CD4-positive, alpha-beta T cell treated with Interleukin-15 for 4 hours (primary cell): ENCODE data around the gene HMCN2.

Experiments used
- DNase-seq: peaks from one replicate; pipeline ENCODE4 v3.0.0-alpha.2; 2020; ENCODE audit warnings: low spot score

The HMCN2 gene

DNA sequence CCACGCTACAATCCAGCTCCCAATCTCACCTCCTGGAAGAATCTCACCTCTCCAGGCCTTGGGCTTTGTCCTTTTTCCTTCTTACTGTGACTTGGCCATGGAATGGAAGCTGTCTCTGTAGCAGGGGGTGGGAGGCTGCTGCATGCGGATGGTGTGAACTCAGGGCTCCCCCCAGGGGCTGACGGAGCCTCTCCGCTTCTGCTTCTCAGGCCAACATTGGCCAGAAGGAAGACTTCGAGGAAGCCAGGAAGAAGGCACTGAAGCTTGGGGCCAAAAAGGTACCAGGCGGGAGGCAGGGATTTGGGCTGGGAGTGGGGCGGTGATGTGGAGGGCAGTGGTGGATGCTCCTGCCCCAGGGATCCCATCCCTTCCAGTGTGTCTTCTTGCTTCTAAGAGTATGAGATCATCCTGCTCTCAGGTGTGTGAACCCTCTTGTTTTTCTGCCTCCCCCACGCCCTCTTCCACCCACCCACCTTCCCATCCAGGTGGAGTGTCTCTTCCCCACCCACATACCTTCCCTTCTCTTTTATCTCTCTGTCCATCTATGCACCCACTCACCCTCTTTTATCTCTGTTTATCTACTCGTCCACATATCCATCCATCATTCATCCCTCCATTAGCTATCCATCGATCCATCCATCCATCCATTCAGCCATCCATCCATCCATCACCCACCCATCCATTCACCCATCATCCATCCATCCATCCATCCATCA, 188.7 kb downstream of the HMCN2 start:
- DNase-seq: no peak

- DNase-seq: no peak
Observed at GRCh38 chr9:130454812-130455325, 189.3 kb downstream of the HMCN2 start.

GRCh38 chr9:130458027-130458803, 192.7 kb downstream of the HMCN2 start:
- DNase-seq: no peak

- DNase-seq: no peak
Observed at GRCh38 chr9:130458804-130459067, 193.2 kb downstream of the HMCN2 start.

DNA sequence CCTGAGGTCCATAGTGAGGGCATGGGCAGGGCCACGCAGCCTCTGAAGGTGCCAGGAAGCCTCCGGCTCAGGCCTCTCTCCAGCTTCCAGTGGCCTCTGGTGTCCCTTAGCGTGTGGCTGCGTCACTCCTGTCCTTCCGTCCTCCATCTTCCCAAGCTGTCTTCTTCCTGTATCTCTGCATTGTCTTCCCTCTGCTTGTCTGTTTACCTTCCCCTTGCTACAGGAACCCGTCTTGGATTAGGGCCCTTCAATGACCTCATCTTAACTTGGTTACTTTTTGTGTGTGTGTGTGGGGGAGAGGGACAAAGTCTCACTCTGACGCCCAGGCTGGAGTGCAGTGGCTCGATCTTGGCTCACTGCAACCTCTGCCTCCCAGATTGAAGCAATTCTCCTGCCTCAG, 193.6 kb downstream of the HMCN2 start:
- no peak for DNase-seq

DNA sequence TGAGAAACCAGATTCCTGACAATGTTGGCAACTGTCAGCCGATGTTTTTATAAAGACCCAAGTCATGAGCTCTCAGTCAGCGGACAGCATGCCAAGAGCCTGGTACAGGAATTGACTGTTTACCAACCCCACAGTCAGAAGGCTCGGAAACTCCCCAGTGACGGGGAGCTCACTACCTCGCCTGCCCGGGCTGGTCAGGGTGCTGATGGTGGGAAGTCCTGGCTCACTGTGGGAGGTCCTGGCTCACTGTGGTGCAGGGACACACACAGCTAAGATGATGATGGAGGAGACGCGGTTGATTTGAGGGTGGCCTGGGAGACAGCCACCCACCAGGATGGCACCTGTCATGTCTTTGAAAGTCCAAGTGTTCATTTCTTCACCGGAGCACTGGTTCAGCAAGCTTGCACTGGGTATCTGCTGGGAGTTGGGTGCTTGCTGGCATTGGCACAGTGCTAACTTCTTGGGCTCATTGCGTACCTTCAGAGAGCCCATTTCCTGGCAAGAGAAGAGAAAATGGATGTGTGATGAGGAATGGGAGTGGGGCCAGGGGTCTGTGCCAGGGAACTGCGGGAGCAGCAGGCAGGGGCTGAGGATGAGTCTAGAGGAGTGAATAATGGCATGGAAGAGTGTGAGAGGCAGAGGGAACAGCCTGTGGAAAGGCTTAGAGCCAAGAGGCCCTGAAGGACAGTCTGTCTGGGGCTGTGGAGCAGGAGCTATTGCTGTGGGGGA, 194.5 kb downstream of the HMCN2 start:
- no peak for DNase-seq

- peak; percentile 61 for DNase-seq
Observed at GRCh38 chr9:130461218-130461630, 195.7 kb downstream of the HMCN2 start.

DNA sequence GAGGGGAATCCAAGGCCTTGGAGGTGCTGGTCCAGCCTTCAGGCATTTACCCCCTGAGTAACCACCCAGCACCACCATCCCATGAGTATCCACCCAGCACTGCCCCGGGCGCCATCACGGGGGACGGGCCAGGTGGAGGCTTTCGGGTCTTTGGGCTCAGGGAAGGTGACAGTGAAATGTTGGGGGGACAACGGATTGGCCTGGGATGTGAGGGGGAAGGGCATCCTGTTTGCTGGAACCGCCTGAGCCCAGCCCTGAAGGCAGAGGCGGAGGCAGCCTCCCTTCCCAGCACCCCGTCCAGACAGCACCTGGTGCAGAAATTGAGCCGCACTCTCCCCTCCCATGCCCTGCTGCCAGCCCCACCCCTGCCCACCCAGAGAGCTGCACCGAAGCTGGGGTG, 196.2 kb downstream of the HMCN2 start:
- DNase-seq: no peak

GRCh38 chr9:130462685-130463540, 197.4 kb downstream of the HMCN2 start:
- no peak for DNase-seq

DNA sequence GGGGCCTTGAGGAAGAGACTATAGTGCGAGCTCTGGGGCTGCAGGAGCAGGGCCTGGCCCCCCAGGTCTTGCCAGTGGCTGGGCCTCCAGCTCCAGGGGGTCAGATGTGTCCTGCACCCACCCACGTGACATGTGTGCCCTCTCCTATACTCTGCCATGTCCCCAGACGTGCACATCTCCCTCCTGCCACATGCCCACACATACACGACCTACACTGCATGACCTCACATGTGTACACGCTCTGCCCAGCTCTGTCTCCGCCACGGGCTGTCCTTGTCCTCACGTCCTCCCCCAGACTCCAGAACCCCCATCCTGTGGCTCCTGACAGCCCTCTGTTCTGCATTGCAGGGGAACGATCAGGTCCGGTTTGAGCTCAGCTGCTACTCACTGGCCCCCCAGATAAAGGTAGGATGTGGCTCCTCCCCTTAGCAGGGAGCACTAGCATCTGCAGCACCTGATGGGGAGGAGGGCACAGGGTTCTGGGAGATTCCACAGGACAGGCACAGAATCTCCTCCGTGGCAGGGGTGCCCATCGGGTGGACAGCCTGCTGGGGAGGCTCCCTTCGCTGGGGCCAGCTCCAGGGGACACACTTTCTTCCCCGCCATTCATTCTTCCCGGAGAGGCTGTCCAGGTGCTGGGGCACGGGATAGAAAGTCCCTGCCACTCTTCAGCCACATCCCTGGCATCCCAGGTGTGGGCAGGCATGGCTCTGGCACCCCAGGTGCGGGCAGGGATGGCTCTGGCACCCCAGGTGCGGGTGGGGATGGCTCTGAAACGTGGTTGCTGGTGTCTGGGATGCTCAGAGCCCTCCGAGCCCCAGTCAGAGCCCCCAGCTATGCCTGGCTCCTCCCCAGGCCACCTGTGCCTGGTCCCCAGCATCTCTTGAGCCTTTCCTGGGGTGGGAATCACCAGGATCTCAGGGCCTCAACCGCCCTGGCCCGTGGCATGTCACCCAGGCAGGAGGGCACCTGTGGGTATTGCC, 198.5 kb downstream of the HMCN2 start:
- no peak for DNase-seq

DNA sequence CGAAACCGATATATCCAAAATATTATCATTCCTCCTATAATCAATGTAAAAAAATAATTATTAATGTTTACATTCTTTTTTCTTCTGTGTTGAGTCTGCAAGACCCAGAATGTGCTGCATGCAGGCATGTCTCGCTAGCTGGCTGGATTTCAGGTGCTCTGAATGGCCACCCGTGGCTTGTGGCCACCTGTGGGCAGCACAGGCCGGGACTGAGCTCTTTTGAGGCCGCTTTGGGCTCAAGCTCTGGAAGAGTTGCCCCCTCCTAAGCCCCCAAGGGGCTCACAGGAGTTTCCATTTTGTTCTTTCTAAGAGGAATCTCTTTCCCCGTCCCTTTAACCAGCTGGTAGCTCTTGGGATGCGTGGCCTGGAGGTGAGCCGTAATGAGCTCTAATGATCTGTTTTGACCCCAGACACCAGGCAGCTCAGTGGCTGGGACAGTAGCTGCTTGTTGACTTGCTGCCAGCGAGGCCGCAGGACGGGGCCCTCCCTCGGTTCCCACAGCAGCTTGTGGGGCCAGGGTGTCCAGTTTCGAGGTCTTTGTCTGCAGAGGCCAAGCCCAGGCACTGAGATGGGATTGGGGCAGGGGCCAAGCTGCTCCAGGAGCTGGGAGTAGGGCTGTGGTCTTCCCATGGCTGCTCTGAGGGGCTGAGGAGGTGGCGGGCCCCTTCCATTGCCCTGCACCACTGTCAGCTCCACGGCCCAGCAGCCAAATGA, 200.0 kb downstream of the HMCN2 start:
- DNase-seq: no peak

DNA sequence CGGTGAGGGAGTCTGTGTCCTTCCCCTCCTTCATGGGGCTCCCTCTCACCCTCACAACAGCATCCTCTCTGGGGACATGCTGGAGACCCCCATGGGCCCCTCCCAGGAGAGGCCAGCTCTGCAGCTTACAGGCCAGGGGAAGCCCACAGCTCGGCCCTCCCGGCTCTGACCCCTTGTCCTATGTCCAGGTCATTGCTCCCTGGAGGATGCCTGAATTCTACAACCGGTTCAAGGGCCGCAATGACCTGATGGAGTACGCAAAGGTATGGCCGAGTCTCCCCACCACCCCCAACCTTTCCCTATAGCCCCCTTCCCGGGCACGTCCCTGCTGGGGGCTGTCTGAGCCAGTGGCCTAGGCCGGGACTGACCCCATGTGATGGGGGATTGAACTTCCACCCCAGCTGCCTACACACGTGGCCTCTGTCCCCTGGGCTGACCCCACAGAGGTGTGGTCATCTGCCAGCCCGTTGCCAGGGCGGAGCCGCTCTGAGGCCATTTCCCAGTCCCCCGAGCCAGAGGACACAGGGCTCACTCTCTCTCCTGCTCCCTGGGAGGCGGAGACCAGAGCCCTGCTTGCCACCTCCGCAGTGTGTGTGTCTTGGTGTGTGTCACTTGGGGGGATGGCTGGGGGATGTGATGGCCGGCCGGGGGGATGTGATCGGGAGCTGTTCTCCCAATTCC, 201.1 kb downstream of the HMCN2 start:
- DNase-seq: no peak

DNA sequence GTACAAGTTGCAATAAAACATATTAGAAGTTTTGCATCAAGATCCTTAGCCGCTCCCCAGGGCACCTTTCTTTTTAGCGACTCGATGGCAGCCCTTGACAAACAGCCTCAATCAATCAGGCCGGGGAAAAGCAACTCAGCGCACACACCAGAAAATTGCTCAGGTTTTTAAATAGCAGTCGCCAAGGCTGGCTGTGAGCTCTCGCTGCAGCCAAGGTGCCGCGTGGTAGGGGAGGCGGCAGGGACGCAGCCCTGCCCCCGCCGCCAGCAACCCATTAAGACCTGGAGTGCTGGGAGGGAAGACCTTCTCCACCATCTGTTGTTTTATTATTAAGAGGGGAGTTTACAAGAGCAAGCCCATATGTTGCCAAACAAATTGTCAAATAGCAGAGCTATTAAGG, 201.8 kb downstream of the HMCN2 start:
- no peak for DNase-seq

- DNase-seq: no peak
Observed at GRCh38 chr9:130468566-130468965, 203.0 kb downstream of the HMCN2 start.

- no peak for DNase-seq
Observed at GRCh38 chr9:130470269-130470668, 204.7 kb downstream of the HMCN2 start.

DNA sequence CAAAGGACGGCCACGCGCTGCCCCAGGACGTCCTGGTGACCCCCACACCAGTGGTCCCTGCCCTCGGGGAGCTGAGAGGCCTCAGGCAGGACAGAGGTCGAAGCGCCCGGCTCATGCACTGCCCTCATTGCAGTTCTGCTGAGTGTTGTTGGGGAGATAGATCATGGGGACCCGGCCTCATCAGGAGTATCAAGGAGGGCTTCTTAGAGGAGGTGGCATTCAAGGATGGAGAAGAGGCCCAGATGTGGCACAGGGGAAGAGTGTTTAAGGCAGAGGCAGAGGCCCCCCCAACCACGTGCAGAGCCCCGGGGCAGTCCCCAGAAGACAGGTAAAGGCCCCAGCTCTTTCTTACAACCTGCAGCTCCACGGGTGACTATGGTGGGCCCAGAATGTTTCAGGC, 205.4 kb downstream of the HMCN2 start:
- no peak for DNase-seq

DNA sequence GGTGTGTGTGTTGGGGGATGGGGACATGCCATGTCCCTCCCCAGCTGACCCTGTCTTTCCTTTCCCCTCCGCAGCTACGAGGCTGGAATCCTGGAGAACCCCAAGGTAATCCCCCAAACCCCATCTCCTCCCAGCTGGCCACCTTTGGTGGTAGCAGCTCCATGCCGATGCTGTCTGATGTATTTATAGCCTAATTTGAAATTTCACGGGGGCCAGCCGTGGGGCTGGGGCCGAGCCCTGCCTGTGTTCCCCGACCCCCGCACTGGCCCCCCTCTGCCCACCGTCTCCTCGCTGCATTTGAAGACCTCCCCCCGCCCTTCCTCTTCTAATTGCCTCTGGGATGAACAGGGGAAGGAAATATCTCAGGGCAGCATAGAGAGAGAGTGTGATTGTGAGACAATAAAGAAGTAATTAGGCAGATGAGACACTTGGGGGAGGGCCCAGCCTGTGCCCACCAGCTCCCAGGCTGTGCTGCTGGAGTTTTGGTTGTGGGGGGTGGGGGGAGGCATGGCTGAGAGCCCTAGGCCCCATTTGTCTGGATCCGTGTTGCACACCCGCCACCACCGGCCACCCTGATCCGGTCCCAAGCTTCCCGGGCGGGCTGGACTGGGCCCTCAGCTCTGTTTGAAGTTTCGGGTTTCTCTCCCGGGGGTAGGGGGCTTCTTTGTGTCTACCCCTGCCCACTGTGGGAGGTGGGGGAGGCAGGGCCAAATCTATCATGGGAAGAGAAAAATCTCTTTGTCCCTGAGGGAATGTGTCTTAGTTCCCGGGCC, 206.0 kb downstream of the HMCN2 start:
- DNase-seq: no peak

GRCh38 chr9:130472184-130472705, 206.7 kb downstream of the HMCN2 start:
- DNase-seq: no peak

GRCh38 chr9:130473009-130473408, 207.4 kb downstream of the HMCN2 start:
- no peak for DNase-seq
